Mucosa of descending colon (tissue), 3 donors: ENCODE data around the gene TIMP2. TPM values are rescaled to one million over a fixed set of nuclear protein-coding genes. Genes with fewer than 3 reads are reported as not detected.
A peak's percentile ranks its signal among the peaks of the same experiment; 100 is the strongest.
"Not testable (repeated sequence)": the region's sequence is repeated elsewhere in the genome, so short reads cannot be mapped to it uniquely, and the experiment has no call there.

Experiments
- ATAC-seq: fragments of 200-7000 bp; cut with Tn5 transposase; one replicate; pipeline ENCODE4 v1.9.1; 2020; ENCODE audit warnings: mild to moderate bottlenecking, moderate library complexity
- DNase-seq, 3 donors: peaks; one replicate each; pipeline ENCODE4 v3.0.0-alpha.2; 2020
- H3K36me3 ChIP-seq: fragments of 200-600 bp; one replicate; pipeline ENCODE4 v1.8.0; 2021; ENCODE audit warnings: low read depth, mild to moderate bottlenecking
- H3K4me1 ChIP-seq: fragments of 200-600 bp; one replicate; pipeline ENCODE4 v1.8.0; 2021; ENCODE audit warnings: low read depth, mild to moderate bottlenecking
- H3K4me3 ChIP-seq: fragments of 200-600 bp; one replicate; pipeline ENCODE4 v1.8.0; 2021; ENCODE audit warnings: mild to moderate bottlenecking
- H3K9me3 ChIP-seq: fragments of 200-600 bp; one replicate; pipeline ENCODE4 v1.8.0; 2021; ENCODE audit warnings: mild to moderate bottlenecking
- intact Hi-C, 2 donors: fragments of 100-400 bp; cut with DNase I in 1 of 2; cut with micrococcal nuclease in 1 of 2; formaldehyde crosslinking; loops; one replicate each; pipeline versions ENCODE4 v1.11.0 to v1.11.1; 2022; cut with DNase I, micrococcal nuclease
- total RNA-seq, 3 donors: library from RNA; stranded (reverse); fragmentation: NEBNext Ultra II Directional in 2 of 3; extraction: Animal tissue kit (Norgen Biotek cat#: 25700) in 2 of 3; gene quantifications; one replicate each; pipeline versions ENCODE4 v1.2.1 to v1.2.4, GENCODE V29; 2021 to 2023
- TF ChIP-seq, protein P1 (sequence below): fragments of 200-600 bp; IDR thresholded peaks from one replicate; pipeline ENCODE4 v1.8.0; 2022; ENCODE audit warnings: antibody characterized with exemption, mild to moderate bottlenecking
- donor health status: DM: no; HTN: no; CAD: no; lungs with moderate emphysema.
- donor health status: DM: no; HTN: no; CAD: no.
- donor health status: DM: no; HTN: yes; CAD: no.

Gene TIMP2
- total RNA-seq, 3 donors from 2014 or later: 44.9 to 268 (median 91.3) TPM

DNA sequence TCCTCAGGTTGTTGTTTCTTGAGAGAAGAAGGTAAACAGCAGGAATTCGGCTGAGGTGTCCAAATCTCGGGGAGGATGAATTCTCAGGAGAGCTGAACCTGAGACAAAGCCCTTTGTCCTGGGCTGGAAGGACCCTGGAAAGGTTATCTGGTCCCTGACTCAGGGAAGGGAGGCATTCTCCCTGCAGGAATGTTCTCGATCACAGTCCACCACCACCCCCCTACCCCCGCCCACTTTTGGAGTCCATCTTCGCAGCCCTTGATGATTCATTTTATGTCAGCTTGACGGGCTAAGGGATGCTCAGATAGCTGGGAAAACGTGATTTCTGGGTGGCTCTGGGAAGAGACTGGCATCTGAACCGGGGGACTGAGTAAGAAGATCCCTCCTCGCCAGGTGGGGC, 20.8 kb downstream of the TIMP2 start:
- intact Hi-C loops: no loop called here
- DNase-seq: no peak
- H3K36me3 ChIP-seq: no peaks in the 10 kb centered on the region
- TF ChIP-seq, protein P1, sequence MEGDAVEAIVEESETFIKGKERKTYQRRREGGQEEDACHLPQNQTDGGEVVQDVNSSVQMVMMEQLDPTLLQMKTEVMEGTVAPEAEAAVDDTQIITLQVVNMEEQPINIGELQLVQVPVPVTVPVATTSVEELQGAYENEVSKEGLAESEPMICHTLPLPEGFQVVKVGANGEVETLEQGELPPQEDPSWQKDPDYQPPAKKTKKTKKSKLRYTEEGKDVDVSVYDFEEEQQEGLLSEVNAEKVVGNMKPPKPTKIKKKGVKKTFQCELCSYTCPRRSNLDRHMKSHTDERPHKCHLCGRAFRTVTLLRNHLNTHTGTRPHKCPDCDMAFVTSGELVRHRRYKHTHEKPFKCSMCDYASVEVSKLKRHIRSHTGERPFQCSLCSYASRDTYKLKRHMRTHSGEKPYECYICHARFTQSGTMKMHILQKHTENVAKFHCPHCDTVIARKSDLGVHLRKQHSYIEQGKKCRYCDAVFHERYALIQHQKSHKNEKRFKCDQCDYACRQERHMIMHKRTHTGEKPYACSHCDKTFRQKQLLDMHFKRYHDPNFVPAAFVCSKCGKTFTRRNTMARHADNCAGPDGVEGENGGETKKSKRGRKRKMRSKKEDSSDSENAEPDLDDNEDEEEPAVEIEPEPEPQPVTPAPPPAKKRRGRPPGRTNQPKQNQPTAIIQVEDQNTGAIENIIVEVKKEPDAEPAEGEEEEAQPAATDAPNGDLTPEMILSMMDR: no peak
- no peak for ATAC-seq
- H3K9me3 ChIP-seq: no peaks in the 10 kb centered on the region
- H3K4me1 ChIP-seq: no peaks in the 10 kb centered on the region
- H3K4me3 ChIP-seq: no peak overlapping the region

DNA sequence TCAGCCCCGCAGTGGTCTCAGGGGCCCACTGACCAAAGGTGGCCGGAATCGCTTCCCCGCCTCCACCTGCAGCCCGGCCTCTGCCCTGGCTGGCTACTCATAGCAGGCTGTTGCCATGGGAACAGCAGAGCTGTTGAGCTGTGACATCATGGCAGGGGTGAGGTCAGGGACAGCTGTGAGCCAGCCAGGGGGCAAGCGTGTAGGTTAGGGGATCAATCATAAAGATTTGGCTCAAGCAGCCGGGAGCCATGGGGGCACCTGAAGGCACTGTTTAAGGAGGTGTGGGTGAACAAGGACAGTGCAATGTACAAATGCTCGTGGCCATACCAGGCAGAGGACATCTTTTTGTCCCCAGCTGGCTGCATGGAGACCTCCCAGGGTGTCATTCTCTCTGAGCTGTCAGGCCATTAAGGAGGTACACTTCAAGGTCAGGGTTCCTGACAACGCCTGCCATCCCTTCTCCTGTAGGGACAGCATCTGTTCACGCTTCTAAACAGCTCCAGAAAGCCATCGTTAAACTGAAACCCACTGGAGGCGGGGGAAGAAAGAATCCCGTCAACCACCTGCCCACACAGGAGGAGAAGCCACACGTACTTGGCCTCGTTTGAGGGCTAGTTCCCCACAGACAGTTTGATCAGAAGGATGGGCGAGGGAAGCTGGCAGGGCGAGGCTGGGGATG, 21.9 kb downstream of the TIMP2 start, which contains the start of gene CEP295NL:
Gene CEP295NL (minus strand): TSS at position 101 of the 679 bp plus-strand sequence. CDS start 1,373 bp downstream, outside the sequence.
- no peaks in the 10 kb centered on the region for H3K36me3 ChIP-seq
- peak; percentile 13 for ATAC-seq
- intact Hi-C loops: no loop called here
- DNase-seq: no peak
- no peak within 1 kb of the TSS for H3K4me3 ChIP-seq
- TF ChIP-seq, protein P1: no peak
- no peaks in the 10 kb centered on the region for H3K9me3 ChIP-seq
- no peaks in the 10 kb centered on the region for H3K4me1 ChIP-seq

DNA sequence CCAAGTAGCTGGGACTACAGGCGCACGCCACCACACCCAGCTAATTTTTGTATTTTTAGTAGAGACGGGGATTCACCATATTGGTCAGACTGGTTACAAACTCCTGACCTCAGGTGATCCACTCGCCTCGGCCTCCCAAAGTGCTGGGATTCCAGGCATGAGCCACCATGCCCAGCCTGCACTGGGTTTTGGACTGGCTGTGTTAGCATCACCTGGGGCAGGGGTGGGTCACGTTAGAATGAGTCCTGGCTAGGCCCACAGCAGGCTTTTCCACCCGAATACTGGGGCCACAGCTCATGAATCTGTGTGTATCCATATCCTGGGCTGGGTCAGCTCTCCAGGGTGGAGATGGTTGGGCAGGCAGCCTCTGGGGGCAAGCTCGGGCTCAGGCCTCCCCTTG, 23.0 kb downstream of the TIMP2 start:
- DNase-seq, intact Hi-C loops, ATAC-seq, H3K9me3 ChIP-seq, H3K36me3 ChIP-seq, H3K4me1 ChIP-seq, H3K4me3 ChIP-seq: not testable (repeated sequence)

DNA sequence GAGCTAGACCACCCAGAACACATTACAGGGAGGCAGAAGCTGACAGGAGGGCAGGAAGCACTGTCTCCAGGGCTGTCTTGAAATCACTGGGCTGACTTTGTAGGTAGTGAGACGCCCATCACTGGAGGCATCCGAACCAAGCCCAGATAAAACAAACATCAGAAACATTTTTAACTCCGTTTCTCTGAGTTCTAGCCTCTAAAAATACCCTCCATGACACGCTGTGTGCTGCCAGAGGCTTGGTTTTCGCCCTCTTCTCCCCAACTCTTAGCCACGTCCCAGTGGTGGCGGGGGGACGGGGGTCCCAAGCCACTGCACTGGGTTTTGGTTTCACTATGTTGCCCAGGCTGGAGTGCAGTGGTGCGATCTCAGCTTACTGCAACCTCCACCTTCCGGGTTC, 23.4 kb downstream of the TIMP2 start:
- ATAC-seq (no peak), DNase-seq (no peak)
- TF ChIP-seq, protein P1: no peak
- Histone ChIP-seq H3K4me1 (no peaks in the 10 kb centered on the region), H3K36me3 (no peaks in the 10 kb centered on the region), H3K9me3 (no peaks in the 10 kb centered on the region), H3K4me3 (no peak overlapping the region)
- intact Hi-C loops: no loop called here

DNA sequence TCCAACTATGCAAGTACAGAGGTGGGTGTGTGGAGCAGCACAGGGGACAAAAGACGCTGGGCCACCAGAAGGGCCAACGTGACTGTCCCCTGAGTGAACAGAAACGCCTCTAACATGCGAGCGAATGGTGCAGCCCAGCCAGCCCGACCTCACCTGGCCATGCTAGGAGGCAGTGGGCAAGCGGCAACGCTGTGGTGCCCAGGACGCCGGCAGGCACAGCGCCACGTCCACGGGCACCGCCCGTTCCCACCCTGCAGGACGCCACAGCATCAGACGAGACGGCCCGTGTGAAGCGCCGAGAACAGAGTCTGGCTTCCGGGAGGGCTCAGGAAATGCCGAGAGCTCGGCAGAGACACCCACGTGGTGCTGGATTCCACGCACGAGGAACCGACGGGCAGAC, 24.4 kb downstream of the TIMP2 start:
- no peaks in the 10 kb centered on the region for H3K36me3 ChIP-seq
- no peaks in the 10 kb centered on the region for H3K9me3 ChIP-seq
- ATAC-seq: no peak
- no peak for DNase-seq
- TF ChIP-seq, protein P1: no peak
- intact Hi-C loops: no loop called here
- no peaks in the 10 kb centered on the region for H3K4me1 ChIP-seq
- no peak overlapping the region for H3K4me3 ChIP-seq

DNA sequence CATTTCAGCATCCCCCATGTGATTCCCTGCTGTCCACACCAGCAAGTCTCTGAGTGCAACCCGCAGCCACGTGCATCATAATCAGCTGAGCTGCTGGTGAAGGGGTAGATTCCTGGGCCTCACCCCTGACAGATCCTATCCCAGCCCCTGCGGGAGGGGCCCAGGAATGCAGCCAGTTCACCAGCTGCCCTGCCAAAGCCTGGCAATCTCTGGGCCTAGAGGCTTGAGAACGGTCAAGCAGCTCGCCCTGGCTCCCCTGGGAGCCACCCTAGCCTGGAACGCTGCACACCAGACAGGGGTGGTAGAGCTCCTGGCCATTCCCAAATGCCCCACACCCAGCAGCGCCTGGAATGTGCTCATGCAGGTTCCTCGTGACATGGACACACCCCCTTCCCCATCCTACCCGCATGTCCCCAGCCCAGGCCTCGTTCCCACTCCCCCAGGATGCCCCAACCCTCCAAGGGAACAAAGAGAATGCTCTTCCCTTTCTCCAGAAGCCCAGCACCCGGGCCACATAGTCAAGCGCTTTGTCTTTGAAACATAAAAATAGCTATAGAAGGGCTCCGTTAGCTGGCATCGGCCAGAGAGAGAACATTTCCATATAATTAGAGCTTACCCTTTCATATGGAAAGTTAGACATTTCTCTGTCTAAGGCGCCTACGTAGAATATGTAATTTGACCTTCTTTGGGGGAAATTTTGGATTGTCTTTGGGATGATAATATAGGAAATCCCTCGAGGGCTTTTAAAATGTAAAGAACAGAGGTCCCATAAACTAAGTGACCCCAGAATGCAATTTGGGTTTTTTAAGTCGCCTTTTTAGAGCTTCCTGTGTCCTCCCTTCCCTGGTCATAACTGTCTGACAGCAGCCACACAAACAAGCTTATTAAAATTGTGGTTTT, 25.6 kb downstream of the TIMP2 start:
- ATAC-seq: no peak
- TF ChIP-seq, protein P1: no peak
- DNase-seq: no peak
- Histone ChIP-seq H3K4me3 (no peak overlapping the region), H3K4me1 (no peaks in the 10 kb centered on the region), H3K9me3 (no peaks in the 10 kb centered on the region), H3K36me3 (no peaks in the 10 kb centered on the region)
- intact Hi-C loops: no loop called here
